ENCODE data around the gene ZFHX2.

DNA sequence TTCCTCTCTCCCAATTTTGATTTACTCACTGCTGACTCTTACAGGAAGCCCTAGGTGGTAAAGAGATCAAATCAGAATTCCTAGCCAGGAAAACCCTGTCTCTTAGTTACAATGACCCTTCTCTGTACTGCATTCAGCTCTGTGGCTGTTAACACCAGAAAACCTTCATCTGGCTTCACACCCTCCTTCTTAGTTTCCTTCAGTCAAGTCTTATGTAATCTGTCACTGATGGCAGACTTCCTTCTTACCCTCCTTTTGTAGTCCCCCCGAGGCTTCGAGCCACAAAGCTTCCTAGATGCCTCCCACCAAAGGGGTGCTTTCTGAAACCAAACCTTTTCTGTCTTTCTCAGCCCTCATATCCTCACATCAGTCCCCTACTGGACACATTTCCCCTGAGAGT, 65.5 kb downstream of the ZFHX2 start:
- TF ChIP-seq, protein P1, sequence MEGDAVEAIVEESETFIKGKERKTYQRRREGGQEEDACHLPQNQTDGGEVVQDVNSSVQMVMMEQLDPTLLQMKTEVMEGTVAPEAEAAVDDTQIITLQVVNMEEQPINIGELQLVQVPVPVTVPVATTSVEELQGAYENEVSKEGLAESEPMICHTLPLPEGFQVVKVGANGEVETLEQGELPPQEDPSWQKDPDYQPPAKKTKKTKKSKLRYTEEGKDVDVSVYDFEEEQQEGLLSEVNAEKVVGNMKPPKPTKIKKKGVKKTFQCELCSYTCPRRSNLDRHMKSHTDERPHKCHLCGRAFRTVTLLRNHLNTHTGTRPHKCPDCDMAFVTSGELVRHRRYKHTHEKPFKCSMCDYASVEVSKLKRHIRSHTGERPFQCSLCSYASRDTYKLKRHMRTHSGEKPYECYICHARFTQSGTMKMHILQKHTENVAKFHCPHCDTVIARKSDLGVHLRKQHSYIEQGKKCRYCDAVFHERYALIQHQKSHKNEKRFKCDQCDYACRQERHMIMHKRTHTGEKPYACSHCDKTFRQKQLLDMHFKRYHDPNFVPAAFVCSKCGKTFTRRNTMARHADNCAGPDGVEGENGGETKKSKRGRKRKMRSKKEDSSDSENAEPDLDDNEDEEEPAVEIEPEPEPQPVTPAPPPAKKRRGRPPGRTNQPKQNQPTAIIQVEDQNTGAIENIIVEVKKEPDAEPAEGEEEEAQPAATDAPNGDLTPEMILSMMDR (IDR thresholded peaks at IDR 0.05) = no peak
- TF ChIP-seq POLR2A (IDR thresholded peaks at IDR 0.05) (no peak), POLR2AphosphoS5 (IDR thresholded peaks at IDR 0.05; ENCODE audit: insufficient read depth in 1 of 2, low read depth in 1 of 2) (no peak)

All from vagina (tissue), 2 donors.